PC-9 (cell line): ENCODE data around the gene ELMO1.

Source experiments
- EZH2 ChIP-seq: fragments of 200-600 bp; sonication (generic); IDR thresholded peaks from 2 replicates; pipeline ENCODE4 v1.8.0; 2017; ENCODE audit warnings: antibody characterized with exemption, low read depth
- TF ChIP-seq, protein P1 (sequence below): fragments of 200-600 bp; sonication (generic); conservative IDR thresholded peaks from 2 replicates; pipeline ENCODE4 v1.6.1; 2017; ENCODE audit warnings: mixed run types, antibody characterized with exemption, mild to moderate bottlenecking, moderate library complexity

DNA sequence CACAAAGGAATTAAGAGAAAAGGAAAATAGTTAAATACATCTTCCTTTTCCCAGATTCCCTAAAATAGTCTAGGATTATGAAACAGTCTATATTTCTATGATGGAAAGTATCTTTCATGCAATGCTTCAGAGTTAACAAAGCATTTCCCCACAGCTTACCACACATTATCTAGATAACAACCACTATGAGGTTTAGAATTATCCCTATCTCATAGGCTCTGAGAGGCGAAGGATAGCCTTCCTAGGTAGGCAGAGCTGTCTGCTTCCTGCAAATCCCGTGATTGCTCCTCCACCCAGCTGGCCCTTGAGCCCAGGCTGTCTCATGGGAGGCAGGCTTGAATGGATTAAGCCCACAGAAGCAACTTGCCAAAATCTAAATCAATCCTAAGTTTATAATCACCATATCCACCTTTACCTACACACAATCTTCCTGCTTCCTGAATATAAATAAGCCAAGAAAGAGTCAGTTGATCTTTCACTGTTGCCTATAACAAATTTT lies 402.9 kb downstream of the ELMO1 start:
- TF ChIP-seq, protein P1, sequence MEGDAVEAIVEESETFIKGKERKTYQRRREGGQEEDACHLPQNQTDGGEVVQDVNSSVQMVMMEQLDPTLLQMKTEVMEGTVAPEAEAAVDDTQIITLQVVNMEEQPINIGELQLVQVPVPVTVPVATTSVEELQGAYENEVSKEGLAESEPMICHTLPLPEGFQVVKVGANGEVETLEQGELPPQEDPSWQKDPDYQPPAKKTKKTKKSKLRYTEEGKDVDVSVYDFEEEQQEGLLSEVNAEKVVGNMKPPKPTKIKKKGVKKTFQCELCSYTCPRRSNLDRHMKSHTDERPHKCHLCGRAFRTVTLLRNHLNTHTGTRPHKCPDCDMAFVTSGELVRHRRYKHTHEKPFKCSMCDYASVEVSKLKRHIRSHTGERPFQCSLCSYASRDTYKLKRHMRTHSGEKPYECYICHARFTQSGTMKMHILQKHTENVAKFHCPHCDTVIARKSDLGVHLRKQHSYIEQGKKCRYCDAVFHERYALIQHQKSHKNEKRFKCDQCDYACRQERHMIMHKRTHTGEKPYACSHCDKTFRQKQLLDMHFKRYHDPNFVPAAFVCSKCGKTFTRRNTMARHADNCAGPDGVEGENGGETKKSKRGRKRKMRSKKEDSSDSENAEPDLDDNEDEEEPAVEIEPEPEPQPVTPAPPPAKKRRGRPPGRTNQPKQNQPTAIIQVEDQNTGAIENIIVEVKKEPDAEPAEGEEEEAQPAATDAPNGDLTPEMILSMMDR: no peak
- no peak for TF ChIP-seq EZH2
